GM12878 (cell line): ENCODE results near the gene SGK2. TPM values are rescaled to one million over a fixed set of nuclear protein-coding genes. Genes with fewer than 3 reads are reported as not detected.

Source experiments
- ATAC-seq: fragments of 200-7000 bp; cut with Tn5 transposase; 3 replicates; pipeline ENCODE4 v1.9.1; 2020; ENCODE audit warnings: mild to moderate bottlenecking, moderate library complexity
- BruUV-seq: library from RNA; stranded (reverse); fragments of 400-500 nt; replicated peaks from 2 replicates; lab custom pipeline; 2021; lab: Mats Ljungman, UMichigan
- CTCF ChIA-PET: fragments of 300-600 bp; sonication (Branson Sonifier 250); formaldehyde crosslinking; extraction: SDS; loops from one replicate; lab custom pipeline; 2021; ENCODE audit warnings: inconsistent platforms; lab: Yijun Ruan, JAX
- POLR2A ChIA-PET: fragments of 350-600 bp; formaldehyde crosslinking; extraction: SDS; loops from one replicate; lab custom pipeline; 2021; ENCODE audit warnings: inconsistent platforms; lab: Charles Lee
- RAD21 ChIA-PET: fragments of 300-600 bp; sonication (Branson Sonifier 250); formaldehyde crosslinking; loops from one replicate; lab custom pipeline; 2023; ENCODE audit warnings: antibody characterized with exemption; ENCODE audit not compliant: unreplicated experiment; lab: Charles Lee
- SMC1A ChIA-PET: fragments of 300-600 bp; sonication (Branson Sonifier 250); formaldehyde crosslinking; loops from one replicate; lab custom pipeline; 2023; ENCODE audit not compliant: unreplicated experiment, uncharacterized antibody; lab: Charles Lee
- DNase-seq: peaks from one replicate; pipeline ENCODE4 v3.0.0-alpha.2; 2011; ENCODE audit warnings: low read depth, low spot score
- FAIRE-seq: peaks from 3 replicates; lab custom pipeline; 2011; peaks lifted over from hg19 to GRCh38; lab: Jason Lieb, UNC
- H2AFZ ChIP-seq: 2 replicates; pipeline ENCODE4 v1.6.0; 2011; ENCODE audit warnings: low read depth, low read length, control low read depth; ENCODE audit not compliant: control insufficient read depth
- H3K27ac ChIP-seq: 2 replicates; pipeline ENCODE4 v1.5.1; 2011; ENCODE audit warnings: control low read depth; ENCODE audit not compliant: control insufficient read depth, insufficient read depth
- H3K27me3 ChIP-seq, 2 experiments: replicated peaks in 1 of 2; 2 replicates each; pipeline versions ENCODE4 v1.6.0 to v1.6.1; 2011; ENCODE audit warnings: low read length in 1 of 2; ENCODE audit not compliant: control insufficient read depth in 2 of 2, insufficient read depth in 2 of 2
- H3K36me3 ChIP-seq, 2 experiments: 2 replicates each; pipeline ENCODE4 v1.5.1; 2011; ENCODE audit warnings: low read length in 1 of 2; ENCODE audit not compliant: control insufficient read depth in 2 of 2, insufficient read depth in 2 of 2
- H3K4me1 ChIP-seq: 2 replicates; pipeline ENCODE4 v1.6.1; 2011; ENCODE audit warnings: mild to moderate bottlenecking, low read length, moderate library complexity, mixed read lengths; ENCODE audit not compliant: control insufficient read depth, insufficient read depth
- H3K4me2 ChIP-seq: 2 replicates; pipeline ENCODE4 v1.6.0; 2011; ENCODE audit warnings: control low read depth; ENCODE audit not compliant: control insufficient read depth, insufficient read depth
- H3K4me3 ChIP-seq: fragments of 200-600 bp; sonication (generic); 2 replicates; pipeline ENCODE4 v1.5.1; 2016
- H3K79me2 ChIP-seq: 2 replicates; pipeline ENCODE4 v1.6.0; 2011; ENCODE audit warnings: low read length; ENCODE audit not compliant: control insufficient read depth, insufficient read depth
- H3K9ac ChIP-seq: 2 replicates; pipeline ENCODE4 v1.8.0; 2011; ENCODE audit warnings: low read length, control low read depth, mixed read lengths; ENCODE audit not compliant: control insufficient read depth, insufficient read depth
- H3K9me3 ChIP-seq: replicated peaks from 3 replicates; pipeline ENCODE4 v1.5.1; 2011; ENCODE audit warnings: mild to moderate bottlenecking, low read length; ENCODE audit not compliant: control insufficient read depth, insufficient read depth
- H4K20me1 ChIP-seq: 2 replicates; pipeline ENCODE4 v1.6.0; 2011; ENCODE audit not compliant: control insufficient read depth, insufficient read depth
- CBX5 ChIP-seq: sonication (generic); IDR thresholded peaks from 2 replicates; pipeline ENCODE4 v1.6.1; 2016; ENCODE audit warnings: low read depth, moderate library complexity, mild to moderate bottlenecking, inconsistent platforms
- CHD1 ChIP-seq: IDR thresholded peaks from 2 replicates; pipeline ENCODE4 v1.6.1; 2012; ENCODE audit warnings: low read depth, low read length, improper control_type of control experiment
- CHD4 ChIP-seq: fragments of 200-600 bp; sonication (generic); IDR thresholded peaks from 2 replicates; pipeline ENCODE4 v1.6.1; 2016; ENCODE audit warnings: mild to moderate bottlenecking
- CREB1 ChIP-seq: IDR thresholded peaks from 2 replicates; pipeline ENCODE4 v1.6.1; 2012; ENCODE audit warnings: low read depth, mild to moderate bottlenecking, inconsistent platforms
- MXI1 ChIP-seq: fragments of 150-350 bp; IDR thresholded peaks from 2 replicates; pipeline ENCODE4 v1.6.1; 2011; ENCODE audit warnings: low read depth, mild to moderate bottlenecking, inconsistent platforms, low read length, improper control_type of control experiment
- RB1 ChIP-seq: fragments of 450-650 bp; formaldehyde crosslinking; IDR thresholded peaks from 2 replicates; pipeline ENCODE4 v1.6.1; 2017; ENCODE audit warnings: mild to moderate bottlenecking, borderline replicate concordance
- SMAD1 ChIP-seq: fragments of 450-650 bp; IDR thresholded peaks from 2 replicates; pipeline ENCODE4 v1.6.1; 2018; ENCODE audit warnings: mild to moderate bottlenecking, low read depth; ENCODE audit not compliant: partially characterized antibody
- SMARCA5 ChIP-seq: fragments of 450-650 bp; IDR thresholded peaks from 2 replicates; pipeline ENCODE4 v1.6.1; 2017; ENCODE audit warnings: mild to moderate bottlenecking
- SMC3 ChIP-seq: IDR thresholded peaks from 2 replicates; pipeline ENCODE4 v1.6.1; 2011; ENCODE audit warnings: low read length, improper control_type of control experiment, borderline replicate concordance
- SUZ12 ChIP-seq: fragments of 200-600 bp; sonication (generic); IDR thresholded peaks from one replicate; pipeline ENCODE4 v1.6.1; 2018; ENCODE audit warnings: antibody characterized with exemption, mild to moderate bottlenecking; ENCODE audit not compliant: unreplicated experiment
- YY1 ChIP-seq: IDR thresholded peaks from 2 replicates; pipeline ENCODE4 v1.6.1; 2011; ENCODE audit warnings: low read depth, mild to moderate bottlenecking, low read length
- ZNF217 ChIP-seq: fragments of 450-650 bp; IDR thresholded peaks from 2 replicates; pipeline ENCODE4 v1.6.1; 2017; ENCODE audit warnings: antibody characterized with exemption, mild to moderate bottlenecking
- in situ Hi-C: fragments of 300-500 bp; cut with MboI; formaldehyde crosslinking; loops from 9 replicates; pipeline ENCODE4 v1.14.3; 2018; ENCODE audit warnings: mixed read lengths
- intact Hi-C: fragments of 100-400 bp; cut with micrococcal nuclease; formaldehyde crosslinking; loops from one replicate; pipeline ENCODE4 v1.14.2; 2022; ENCODE audit not compliant: unreplicated experiment
- polyA plus RNA-seq, 11 experiments: library from polyadenylated mRNA; depleted of rRNA in 4 of 11; unstranded in 6 of 11; stranded (reverse) in 5 of 11; fragments of >200 nt; fragmentation: Nextera tagmentation in 4 of 11; fragmentation: Illumina TruSeq in 1 of 11; extraction: Ambion mirVana in 4 of 11; extraction: Trizol in 1 of 11; gene quantifications; 1 replicate in 1 of 11; 2 replicates in 10 of 11; pipeline versions ENCODE4 v1.2.1 to v1.2.3, GENCODE V29; 2011 to 2016; ENCODE audit warnings: inconsistent platforms in 2 of 11, missing spikeins in 2 of 11, low read depth in 1 of 11
- total RNA-seq, 4 experiments: library from RNA; depleted of rRNA in 3 of 4; stranded (reverse); fragments of >200 nt in 3 of 4; fragmentation: Illumina TruSeq in 1 of 4; extraction: Trizol in 1 of 4; gene quantifications; 2 replicates each; pipeline versions ENCODE4 v1.2.1 to v1.2.3, GENCODE V29; 2013 to 2021
- TF ChIP-seq, protein P1 (sequence below), 3 experiments: IDR thresholded peaks in 2 of 3; conservative IDR thresholded peaks in 1 of 3; 2 replicates each; pipeline ENCODE4 v1.5.1; 2011; ENCODE audit warnings: low read depth in 3 of 3, low read length in 3 of 3, mild to moderate bottlenecking in 3 of 3, control low read depth in 2 of 3, moderate library complexity in 2 of 3, inconsistent platforms in 1 of 3, mixed read lengths in 1 of 3; ENCODE audit not compliant: control insufficient read depth in 2 of 3, insufficient read depth in 1 of 3; ENCODE audit errors: extremely low read depth in 1 of 3
- TF ChIP-seq, protein P2 (sequence below): IDR thresholded peaks from 2 replicates; pipeline ENCODE4 v1.6.1; 2012; ENCODE audit warnings: low read length, inconsistent platforms
- TF ChIP-seq, protein P3 (sequence below): IDR thresholded peaks from 2 replicates; pipeline ENCODE4 v1.6.1; 2012; ENCODE audit warnings: improper control_type of control experiment, low read depth, low read length; ENCODE audit not compliant: insufficient replicate concordance

Gene SGK2
- total and polyA plus RNA-seq, 10 of the 15 experiments (the other 5 are each of a cell fraction or from before 2014, with no cell fraction given), result 0.04 to 0.96 (median 0.22) TPM; not detected in 3

DNA sequence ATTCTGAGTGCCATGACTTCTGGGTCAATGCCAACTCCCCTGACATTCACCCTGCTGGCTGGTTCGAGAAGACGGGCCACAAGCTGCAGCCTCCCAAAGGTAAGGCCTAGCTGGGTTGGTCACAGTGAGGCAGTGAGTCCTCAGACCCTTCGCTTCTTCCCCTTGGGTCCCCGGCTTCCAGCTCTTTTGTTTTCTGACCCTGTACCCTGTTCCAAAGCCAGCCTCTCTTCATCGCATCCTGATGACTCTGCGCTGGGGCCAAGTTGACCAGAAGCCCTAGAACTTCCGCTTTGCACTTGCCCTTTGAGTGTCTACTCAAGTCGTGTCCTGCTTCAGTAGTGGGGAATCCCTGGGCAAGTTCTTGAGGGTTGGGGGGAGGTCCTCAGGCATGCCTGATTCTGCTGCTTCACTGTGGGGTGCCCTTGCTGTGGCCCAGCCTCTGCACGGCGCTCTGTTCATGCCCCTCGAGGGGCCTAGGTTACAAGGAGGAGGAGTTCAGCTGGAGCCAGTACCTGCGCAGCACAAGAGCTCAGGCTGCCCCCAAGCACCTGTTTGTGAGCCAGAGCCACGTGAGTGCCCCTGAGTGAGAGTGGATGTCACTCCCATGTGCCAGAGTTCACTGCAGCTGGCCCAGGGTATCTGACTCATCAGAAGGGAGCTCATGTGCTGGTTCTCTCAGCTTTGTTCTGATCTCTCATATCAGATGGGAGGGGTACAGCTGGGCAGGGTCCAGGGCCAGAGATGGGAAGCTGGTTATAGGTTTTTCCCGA lies 28.3 kb upstream of the SGK2 start (continued):
- TF ChIP-seq CBX5 (no peak), CHD1 (no peak)

DNA sequence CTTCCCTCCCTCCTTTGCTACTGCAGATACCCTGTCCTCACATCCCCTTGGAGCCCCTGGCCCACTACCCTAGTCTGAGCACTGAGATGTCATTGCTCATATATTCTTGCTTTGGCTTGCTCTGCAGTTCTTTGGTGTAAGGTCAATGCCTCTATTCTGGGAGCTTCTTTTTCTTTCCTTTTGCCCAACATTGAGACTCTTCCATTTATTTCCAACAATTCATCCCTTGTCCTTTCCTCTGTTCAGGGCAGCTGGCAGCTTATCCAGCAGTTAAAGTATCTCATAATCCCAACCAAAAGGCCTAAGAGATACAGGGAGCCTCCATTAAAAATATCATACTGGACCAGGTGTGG lies 27.8 kb upstream of the SGK2 start:
- DNase-seq (no peak), ATAC-seq (no peak), FAIRE-seq (no peak)
- ChIA-PET CTCF (interaction anchor here (0.7 kb wide), 1 partner anchor 10 kb away, joined by 3 read pairs; no protein-coding TSS in a partner anchor), RAD21 (no interaction called here), SMC1A (no interaction called here), POLR2A (no interaction called here)
- no peak overlapping the region for H3K27ac ChIP-seq
- H4K20me1 ChIP-seq, result no peaks in the 10 kb centered on the region
- H3K4me2 ChIP-seq, result no peak overlapping the region
- H3K4me1 ChIP-seq, result no peaks in the 10 kb centered on the region
- H3K79me2 ChIP-seq, result no peaks in the 10 kb centered on the region
- H3K9me3 ChIP-seq, result no peaks in the 10 kb centered on the region
- no peaks in the 10 kb centered on the region for H3K36me3 ChIP-seq
- BruUV-seq, result no TSS peak
- H3K9ac ChIP-seq, result no peak overlapping the region
- no peak overlapping the region for H2AFZ ChIP-seq
- intact Hi-C loops, result loop anchor here (10.0 kb wide), 1 partner anchor 644 kb away; no protein-coding TSS in a partner anchor
- no peaks in the 10 kb centered on the region; a peak in 1 of 4 replicates for H3K27me3 ChIP-seq
- in situ Hi-C loops, result no loop called here
- H3K4me3 ChIP-seq, result no peak overlapping the region
- TF ChIP-seq, protein P1, sequence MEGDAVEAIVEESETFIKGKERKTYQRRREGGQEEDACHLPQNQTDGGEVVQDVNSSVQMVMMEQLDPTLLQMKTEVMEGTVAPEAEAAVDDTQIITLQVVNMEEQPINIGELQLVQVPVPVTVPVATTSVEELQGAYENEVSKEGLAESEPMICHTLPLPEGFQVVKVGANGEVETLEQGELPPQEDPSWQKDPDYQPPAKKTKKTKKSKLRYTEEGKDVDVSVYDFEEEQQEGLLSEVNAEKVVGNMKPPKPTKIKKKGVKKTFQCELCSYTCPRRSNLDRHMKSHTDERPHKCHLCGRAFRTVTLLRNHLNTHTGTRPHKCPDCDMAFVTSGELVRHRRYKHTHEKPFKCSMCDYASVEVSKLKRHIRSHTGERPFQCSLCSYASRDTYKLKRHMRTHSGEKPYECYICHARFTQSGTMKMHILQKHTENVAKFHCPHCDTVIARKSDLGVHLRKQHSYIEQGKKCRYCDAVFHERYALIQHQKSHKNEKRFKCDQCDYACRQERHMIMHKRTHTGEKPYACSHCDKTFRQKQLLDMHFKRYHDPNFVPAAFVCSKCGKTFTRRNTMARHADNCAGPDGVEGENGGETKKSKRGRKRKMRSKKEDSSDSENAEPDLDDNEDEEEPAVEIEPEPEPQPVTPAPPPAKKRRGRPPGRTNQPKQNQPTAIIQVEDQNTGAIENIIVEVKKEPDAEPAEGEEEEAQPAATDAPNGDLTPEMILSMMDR (IDR thresholded peaks at IDR 0.05 in 2 of 3, conservative IDR thresholded peaks at IDR 0.05 in 1 of 3; ENCODE audit: control insufficient read depth in 2 of 3, extremely low read depth in 1 of 3, insufficient read depth in 1 of 3, low read depth in 3 of 3, low read length in 3 of 3), result no peak
- TF ChIP-seq CHD4 (no peak), YY1 (no peak), MXI1 (no peak), CREB1 (no peak), SUZ12 (no peak), ZNF217 (no peak), SMAD1 (no peak), RB1 (no peak), SMARCA5 (no peak), SMC3 (no peak)
- TF ChIP-seq, protein P2, sequence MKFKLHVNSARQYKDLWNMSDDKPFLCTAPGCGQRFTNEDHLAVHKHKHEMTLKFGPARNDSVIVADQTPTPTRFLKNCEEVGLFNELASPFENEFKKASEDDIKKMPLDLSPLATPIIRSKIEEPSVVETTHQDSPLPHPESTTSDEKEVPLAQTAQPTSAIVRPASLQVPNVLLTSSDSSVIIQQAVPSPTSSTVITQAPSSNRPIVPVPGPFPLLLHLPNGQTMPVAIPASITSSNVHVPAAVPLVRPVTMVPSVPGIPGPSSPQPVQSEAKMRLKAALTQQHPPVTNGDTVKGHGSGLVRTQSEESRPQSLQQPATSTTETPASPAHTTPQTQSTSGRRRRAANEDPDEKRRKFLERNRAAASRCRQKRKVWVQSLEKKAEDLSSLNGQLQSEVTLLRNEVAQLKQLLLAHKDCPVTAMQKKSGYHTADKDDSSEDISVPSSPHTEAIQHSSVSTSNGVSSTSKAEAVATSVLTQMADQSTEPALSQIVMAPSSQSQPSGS, result no peak
- TF ChIP-seq, protein P3, sequence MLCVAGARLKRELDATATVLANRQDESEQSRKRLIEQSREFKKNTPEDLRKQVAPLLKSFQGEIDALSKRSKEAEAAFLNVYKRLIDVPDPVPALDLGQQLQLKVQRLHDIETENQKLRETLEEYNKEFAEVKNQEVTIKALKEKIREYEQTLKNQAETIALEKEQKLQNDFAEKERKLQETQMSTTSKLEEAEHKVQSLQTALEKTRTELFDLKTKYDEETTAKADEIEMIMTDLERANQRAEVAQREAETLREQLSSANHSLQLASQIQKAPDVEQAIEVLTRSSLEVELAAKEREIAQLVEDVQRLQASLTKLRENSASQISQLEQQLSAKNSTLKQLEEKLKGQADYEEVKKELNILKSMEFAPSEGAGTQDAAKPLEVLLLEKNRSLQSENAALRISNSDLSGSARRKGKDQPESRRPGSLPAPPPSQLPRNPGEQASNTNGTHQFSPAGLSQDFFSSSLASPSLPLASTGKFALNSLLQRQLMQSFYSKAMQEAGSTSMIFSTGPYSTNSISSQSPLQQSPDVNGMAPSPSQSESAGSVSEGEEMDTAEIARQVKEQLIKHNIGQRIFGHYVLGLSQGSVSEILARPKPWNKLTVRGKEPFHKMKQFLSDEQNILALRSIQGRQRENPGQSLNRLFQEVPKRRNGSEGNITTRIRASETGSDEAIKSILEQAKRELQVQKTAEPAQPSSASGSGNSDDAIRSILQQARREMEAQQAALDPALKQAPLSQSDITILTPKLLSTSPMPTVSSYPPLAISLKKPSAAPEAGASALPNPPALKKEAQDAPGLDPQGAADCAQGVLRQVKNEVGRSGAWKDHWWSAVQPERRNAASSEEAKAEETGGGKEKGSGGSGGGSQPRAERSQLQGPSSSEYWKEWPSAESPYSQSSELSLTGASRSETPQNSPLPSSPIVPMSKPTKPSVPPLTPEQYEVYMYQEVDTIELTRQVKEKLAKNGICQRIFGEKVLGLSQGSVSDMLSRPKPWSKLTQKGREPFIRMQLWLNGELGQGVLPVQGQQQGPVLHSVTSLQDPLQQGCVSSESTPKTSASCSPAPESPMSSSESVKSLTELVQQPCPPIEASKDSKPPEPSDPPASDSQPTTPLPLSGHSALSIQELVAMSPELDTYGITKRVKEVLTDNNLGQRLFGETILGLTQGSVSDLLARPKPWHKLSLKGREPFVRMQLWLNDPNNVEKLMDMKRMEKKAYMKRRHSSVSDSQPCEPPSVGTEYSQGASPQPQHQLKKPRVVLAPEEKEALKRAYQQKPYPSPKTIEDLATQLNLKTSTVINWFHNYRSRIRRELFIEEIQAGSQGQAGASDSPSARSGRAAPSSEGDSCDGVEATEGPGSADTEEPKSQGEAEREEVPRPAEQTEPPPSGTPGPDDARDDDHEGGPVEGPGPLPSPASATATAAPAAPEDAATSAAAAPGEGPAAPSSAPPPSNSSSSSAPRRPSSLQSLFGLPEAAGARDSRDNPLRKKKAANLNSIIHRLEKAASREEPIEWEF, result no peak
